LNCaP clone FGC (cell line): ENCODE measurements around the gene HUNK.

Experiments used
- DNase-seq: peaks from one replicate; pipeline ENCODE4 v3.0.0-alpha.2; 2011; ENCODE audit warnings: low read depth
- H3K4me3 ChIP-seq: 2 replicates; pipeline ENCODE4 v1.5.1; 2011; ENCODE audit warnings: mild to moderate bottlenecking, low read depth, low read length, control low read depth
- CTCF ChIP-seq: IDR thresholded peaks from 2 replicates; pipeline ENCODE4 v1.5.1; 2012; ENCODE audit warnings: mild to moderate bottlenecking; ENCODE audit not compliant: control insufficient read depth, insufficient read depth; ENCODE audit errors: extremely low read depth

HUNK gene

DNA sequence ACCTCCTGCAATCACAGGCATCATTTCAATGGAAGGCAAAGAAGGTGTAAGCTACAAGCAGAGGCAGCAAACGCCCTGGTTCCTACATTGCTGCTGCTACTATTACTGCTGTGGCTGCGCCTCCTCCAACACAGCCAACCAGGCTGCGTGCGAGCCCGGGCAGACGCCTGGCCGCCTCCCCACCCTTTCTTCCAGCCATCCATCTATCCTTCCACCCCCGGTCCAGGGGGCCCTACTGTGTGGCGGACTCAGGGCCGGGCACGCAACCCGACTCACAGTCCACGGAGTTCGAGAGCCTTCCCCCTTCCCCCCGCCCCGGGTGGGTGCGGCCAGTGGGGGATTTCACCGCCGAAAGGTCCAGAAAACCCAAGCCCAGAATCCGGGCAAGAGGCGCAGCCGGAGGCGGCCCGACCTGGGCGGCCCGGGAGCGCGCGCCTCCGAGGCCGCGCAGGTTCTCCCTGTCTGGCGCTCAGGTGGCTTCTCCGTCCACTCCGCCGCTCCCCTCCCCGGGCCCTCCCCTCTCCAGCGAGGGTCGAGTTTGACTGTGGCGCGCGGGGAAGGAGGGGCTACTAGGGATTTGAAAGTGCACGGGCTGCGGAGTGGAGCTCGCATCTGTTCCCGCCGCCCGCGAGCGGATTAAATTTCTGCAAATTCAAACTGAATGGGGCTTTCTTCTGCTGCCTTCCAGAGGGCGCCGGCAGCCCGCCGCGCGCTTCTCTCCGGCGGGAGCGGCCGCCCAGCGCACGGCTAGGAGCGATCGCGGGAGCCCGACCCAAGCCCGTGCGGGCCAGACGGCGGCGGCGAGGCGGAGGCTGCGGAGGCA lies at the start of gene HUNK:
Gene HUNK, plus strand, starts transcription at position 569 of the 823 bp plus-strand sequence. CDS start 655 bp downstream, outside the sequence.
- no peak for DNase-seq
- peak; percentile 40 for TF ChIP-seq CTCF
- peak within 1 kb of the TSS; percentile 38 for H3K4me3 ChIP-seq

DNA sequence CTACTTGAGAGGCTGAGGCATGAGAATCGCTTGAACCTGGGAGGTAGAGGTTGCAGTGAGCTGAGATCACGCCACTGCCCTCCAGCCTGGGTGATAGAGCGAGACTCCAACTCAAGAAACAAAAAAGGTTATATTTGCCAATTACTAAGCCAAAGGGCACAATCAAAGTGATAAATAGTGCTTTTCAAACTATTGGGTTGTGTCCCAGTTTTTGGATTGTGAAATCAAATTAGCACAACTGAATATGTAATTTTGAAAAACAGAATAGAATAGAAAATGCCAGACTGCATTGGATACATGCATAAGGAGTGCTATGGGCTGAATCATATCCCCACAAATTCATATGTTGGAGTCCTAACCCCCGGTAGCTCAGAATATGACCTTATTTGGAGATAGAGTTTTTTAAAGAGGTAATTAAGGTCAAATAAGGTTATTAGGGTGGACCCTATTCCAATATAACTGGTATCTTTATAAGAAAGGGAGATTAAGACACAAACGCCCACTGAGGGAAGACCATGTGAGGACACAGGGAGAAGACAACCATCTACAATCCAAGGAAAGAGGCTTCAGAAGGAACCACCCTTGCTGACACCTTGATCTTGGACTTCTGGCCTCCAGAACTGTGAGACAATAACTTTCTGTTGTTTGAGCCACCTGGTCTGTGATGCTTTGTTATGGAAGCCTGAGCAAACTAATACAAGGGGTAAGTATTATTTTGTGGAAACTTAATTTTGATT lies 42.9 kb upstream of the HUNK start:
- no peak for TF ChIP-seq CTCF
- H3K4me3 ChIP-seq = no peak overlapping the region
- DNase-seq = no peak

DNA sequence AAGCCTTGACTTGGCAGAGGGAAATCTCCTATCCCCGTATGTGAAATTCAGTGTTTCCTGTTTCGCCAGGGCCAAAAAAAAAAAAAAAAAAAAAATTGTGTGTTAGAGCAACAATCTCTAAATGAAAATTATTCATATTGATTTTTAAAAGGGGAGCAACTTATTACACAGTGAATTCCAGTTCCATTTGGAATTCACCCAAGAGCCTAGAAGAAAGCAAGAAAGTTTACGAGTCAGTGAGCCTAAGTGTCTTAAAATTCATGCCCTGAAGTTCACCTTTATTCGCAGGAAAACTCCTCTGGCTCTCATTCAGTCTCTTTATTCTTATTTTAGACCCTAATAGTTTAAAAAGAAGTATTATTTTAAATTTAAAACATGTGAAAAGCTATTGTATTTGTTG lies 42.1 kb upstream of the HUNK start:
- no peak for DNase-seq
- TF ChIP-seq CTCF = no peak
- no peak overlapping the region for H3K4me3 ChIP-seq

DNA sequence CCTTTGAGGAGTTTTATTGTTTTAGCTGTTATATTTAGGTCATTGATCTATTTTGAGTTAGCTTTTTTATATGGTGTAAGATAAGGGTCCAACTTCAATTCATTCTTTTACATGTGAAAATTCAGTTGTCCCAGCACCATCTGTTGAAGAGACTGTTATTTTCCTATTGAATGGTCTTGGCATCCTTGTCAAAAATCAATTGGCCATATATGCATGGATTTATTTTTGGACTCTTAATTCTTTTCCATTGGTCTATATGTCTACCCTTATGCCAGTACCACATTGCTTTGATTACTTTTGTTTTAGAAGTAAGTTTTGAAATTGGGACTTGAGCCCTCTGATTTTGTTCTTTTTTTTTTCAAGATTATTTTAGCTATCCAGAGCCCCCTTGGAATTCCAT lies 35.8 kb upstream of the HUNK start:
- TF ChIP-seq CTCF = no peak
- DNase-seq = no peak

DNA sequence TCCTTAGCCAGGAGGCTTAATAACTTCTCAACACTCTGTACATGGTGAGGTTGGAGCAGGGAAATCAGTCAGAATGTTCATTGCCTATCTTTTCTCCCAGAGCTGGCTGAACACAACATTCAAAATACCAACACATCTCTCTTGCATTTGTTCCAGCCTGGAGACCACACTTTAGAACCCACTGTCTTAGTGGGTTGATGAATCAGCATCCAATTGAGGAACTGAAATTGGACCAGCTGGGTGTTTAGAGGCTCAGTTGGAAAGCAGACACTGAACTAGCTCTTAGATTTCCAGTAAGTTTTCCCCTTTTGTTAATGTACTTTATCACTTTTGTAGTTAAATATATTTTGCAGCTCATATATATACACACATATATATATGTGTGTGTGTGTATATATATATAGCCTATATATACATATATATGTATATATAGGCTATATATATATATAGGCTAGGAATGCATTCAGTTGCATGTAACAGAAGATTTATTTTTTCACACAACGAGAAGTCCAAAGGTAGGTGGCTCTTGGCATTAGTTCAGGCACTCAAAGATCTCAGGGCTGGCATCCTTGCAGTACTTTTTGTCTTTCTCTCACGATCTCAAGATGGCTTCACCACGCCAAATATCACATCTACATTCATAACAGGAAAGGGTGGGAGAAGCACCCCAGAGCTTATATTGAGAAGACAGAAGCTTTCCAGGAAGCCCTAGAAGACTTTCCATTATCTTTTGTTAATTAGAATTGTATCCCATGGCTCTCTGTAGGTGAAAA lies 35.0 kb upstream of the HUNK start:
- DNase-seq = no peak
- H3K4me3 ChIP-seq = no peak overlapping the region
- no peak for TF ChIP-seq CTCF

More for the DNA sequence above, 35.8 kb upstream of the HUNK start:
- no peak overlapping the region for H3K4me3 ChIP-seq

DNA sequence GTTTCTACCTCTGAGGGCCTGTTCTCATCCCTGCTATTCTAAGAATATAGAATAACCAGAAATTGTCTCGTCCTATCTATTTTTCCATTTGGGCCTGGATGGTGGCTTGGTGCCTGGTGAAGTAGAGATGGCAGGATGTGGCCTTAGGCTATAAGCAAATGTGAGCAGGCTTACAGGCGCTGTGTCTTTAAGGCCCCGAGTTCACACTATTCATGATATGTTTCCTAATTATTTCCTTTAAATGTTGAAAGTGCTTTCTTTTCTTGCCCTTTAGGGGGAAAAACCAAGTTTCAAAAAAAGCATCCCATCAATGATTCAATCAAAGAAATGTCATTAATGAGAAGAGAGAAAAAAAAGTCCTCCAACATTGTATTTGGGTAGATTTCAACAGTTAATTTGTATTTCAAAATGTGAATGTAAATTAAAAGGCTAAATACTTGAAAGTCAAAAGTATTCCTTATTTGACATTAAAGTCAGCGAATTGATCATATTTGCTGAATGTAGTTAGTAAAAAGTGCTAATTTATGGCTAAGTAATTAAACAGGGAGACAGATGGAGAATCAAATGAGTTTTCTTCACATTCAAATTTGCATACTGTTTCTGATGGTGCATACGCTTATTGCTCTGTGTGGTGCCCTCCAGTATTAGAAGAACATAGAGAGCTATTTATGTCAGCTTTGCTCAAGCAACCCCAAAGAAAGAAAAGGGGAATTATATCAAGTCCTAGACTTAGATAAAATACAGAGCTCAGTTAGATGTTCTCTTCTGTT lies 34.0 kb upstream of the HUNK start:
- no peak for TF ChIP-seq CTCF
- no peak overlapping the region for H3K4me3 ChIP-seq
- DNase-seq = no peak
